PC-3 (cell line): ENCODE measurements around the gene C6orf47.

Experiments
- CTCF ChIP-seq: fragments of 300-600 bp; sonication (generic); conservative IDR thresholded peaks from 2 replicates; pipeline ENCODE4 v1.5.1; 2017; ENCODE audit warnings: antibody characterized with exemption, low read depth, mild to moderate bottlenecking, low read length
- EZH2 ChIP-seq: fragments of 300-600 bp; sonication (generic); IDR thresholded peaks from one replicate; pipeline ENCODE4 v1.6.1; 2017; ENCODE audit warnings: antibody characterized with exemption, mild to moderate bottlenecking, low read length; ENCODE audit not compliant: unreplicated experiment

- TF ChIP-seq CTCF = no peak
- no peak for TF ChIP-seq EZH2
Observed at GRCh38 chr6:31702405-31702818, 41.8 kb upstream of the C6orf47 start.
